ENCODE results near the gene EIF3F. TPM values are rescaled to one million over a fixed set of nuclear protein-coding genes. Genes with fewer than 3 reads are reported as not detected.

EIF3F gene
- total RNA-seq, 3 donors from 2014 or later: 336 to 429 (median 342) TPM

- Mint-ChIP-seq H3K4me3 (no peak overlapping the region), H3K27me3 (ENCODE audit: low read depth) (peaks cover 2% of the 10 kb centered on the region), H3K36me3 (ENCODE audit: insufficient read depth) (no peaks in the 10 kb centered on the region), H3K4me1 (ENCODE audit: low read depth) (peaks cover 2% of the 10 kb centered on the region), H3K9me3 (no peaks in the 10 kb centered on the region)
- DNase-seq (peak; percentile 32), ATAC-seq (peak; percentile 68 to 73)
Measured at GRCh38 chr11:8006349-8006977, 19.3 kb downstream of the EIF3F start.

GRCh38 chr11:8008212-8008611 is 21.1 kb downstream of the EIF3F start:
- no peaks in the 10 kb centered on the region for H3K9me3 Mint-ChIP-seq
- H3K36me3 Mint-ChIP-seq (ENCODE audit: insufficient read depth): no peaks in the 10 kb centered on the region
- no peak overlapping the region for H3K4me3 Mint-ChIP-seq
- no peaks in the 10 kb centered on the region for H3K4me1 Mint-ChIP-seq (ENCODE audit: low read depth)
- ATAC-seq (no peak), DNase-seq (no peak)
- peaks cover 2% of the 10 kb centered on the region for H3K27me3 Mint-ChIP-seq (ENCODE audit: low read depth)

GRCh38 chr11:8009856-8010255 is 22.7 kb downstream of the EIF3F start:
- Mint-ChIP-seq H3K4me3 (no peak overlapping the region), H3K36me3 (ENCODE audit: insufficient read depth) (no peaks in the 10 kb centered on the region), H3K27me3 (ENCODE audit: low read depth) (peaks cover 4% of the 10 kb centered on the region), H3K9me3 (no peaks in the 10 kb centered on the region), H3K4me1 (ENCODE audit: low read depth) (no peaks in the 10 kb centered on the region)
- DNase-seq: no peak
- no peak for ATAC-seq

DNA sequence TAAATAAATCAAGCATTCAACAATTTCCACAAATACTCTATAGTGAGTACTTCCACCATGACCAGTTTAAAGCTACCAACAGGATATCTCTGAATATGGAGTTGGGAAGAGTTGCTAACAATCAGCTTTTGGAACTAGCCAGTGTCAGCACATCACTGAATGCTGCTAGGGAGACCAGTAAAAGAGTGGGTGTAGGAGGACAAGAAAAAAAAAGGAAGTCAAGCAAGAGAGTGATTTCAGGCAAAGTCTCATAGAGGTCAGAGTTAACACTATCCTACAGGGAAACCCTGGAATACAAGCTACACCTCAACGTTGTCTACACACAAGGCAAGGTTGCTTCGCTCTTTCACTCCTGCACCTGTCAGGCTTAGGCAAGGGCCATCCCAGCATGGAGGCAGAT is 24.2 kb downstream of the EIF3F start:
- Mint-ChIP-seq H3K4me3 (no peak overlapping the region), H3K9me3 (no peaks in the 10 kb centered on the region), H3K36me3 (ENCODE audit: insufficient read depth) (no peaks in the 10 kb centered on the region), H3K27me3 (ENCODE audit: low read depth) (peaks cover 4% of the 10 kb centered on the region), H3K4me1 (ENCODE audit: low read depth) (no peaks in the 10 kb centered on the region)
- no peak for ATAC-seq
- no peak for DNase-seq

DNA sequence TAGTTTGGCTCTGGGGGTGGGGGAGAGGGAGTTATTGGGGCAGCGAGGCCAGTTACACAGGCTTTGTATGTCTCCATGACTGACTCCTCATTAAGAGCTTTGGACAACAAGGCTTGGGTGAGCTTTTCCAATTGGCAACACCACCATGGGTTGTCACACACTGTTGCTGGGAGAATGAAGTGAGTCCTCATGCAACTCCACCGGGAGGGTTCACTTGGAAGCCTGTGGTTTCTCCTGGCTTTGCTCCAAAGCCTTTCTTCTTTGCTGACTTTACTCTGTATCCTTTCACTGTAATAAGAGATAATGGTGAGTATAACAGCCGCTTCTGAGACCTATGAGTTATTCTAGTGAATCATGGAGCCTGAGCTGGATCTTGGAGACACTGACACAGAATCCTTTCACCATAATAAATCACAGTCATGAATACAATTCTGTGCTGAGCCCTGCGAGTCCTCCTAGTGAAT is 24.9 kb downstream of the EIF3F start:
- H3K4me3 Mint-ChIP-seq: no peak overlapping the region
- ATAC-seq (no peak), DNase-seq (no peak)
- H3K27me3 Mint-ChIP-seq (ENCODE audit: low read depth): peaks cover 6% of the 10 kb centered on the region
- no peaks in the 10 kb centered on the region for H3K36me3 Mint-ChIP-seq (ENCODE audit: insufficient read depth)
- H3K9me3 Mint-ChIP-seq: no peaks in the 10 kb centered on the region
- H3K4me1 Mint-ChIP-seq (ENCODE audit: low read depth): no peaks in the 10 kb centered on the region

DNA sequence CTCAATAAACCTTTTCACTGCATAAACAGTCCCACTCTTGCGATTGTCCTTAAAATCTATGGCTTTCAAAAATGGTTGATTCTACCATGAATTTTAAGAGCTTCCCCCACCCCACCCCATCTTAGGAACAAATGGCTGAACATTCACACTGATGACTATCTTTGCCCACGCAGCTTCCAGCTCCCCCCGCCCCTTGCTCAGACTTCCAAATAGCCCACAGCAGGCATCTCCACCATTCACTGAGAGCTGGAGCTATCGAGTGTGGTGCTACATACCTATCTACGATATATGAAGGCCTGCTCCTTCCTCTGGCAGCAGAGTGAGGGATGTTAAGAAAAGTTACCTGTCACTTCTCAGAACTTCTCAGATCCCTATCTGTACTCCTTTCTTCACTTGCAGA is 26.7 kb downstream of the EIF3F start:
- ATAC-seq (no peak), DNase-seq (no peak)
- H3K36me3 Mint-ChIP-seq (ENCODE audit: insufficient read depth): no peaks in the 10 kb centered on the region
- H3K4me1 Mint-ChIP-seq (ENCODE audit: low read depth): peaks cover 4% of the 10 kb centered on the region
- no peak overlapping the region for H3K4me3 Mint-ChIP-seq
- peaks cover 20% of the 10 kb centered on the region for H3K27me3 Mint-ChIP-seq (ENCODE audit: low read depth)
- no peaks in the 10 kb centered on the region for H3K9me3 Mint-ChIP-seq

DNA sequence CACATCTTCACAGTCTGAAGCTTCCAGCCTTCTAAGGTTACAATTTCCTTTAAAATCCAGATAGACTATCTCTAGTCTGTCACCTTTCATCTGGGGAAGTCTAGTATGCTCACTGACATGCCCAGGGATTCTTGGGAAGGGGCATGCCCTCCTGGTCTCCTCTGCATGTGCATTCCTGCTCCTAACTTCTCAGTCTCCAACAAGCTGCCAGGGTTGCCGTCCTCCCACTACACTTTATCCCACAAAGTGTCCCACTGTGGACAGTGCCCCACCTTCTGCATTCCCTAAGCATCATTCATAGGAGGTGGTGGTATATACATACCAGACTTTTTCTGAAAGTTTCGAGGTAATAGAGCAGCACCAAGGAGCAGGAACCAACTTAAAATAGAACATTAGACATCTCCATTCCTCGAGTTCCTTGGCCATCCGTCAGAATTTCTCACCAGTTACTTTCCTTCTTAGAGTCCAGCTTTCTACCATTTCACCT is 28.7 kb downstream of the EIF3F start:
- Mint-ChIP-seq H3K4me1 (ENCODE audit: low read depth) (peaks cover 12% of the 10 kb centered on the region), H3K27me3 (ENCODE audit: low read depth) (peaks cover 26% of the 10 kb centered on the region)

DNA sequence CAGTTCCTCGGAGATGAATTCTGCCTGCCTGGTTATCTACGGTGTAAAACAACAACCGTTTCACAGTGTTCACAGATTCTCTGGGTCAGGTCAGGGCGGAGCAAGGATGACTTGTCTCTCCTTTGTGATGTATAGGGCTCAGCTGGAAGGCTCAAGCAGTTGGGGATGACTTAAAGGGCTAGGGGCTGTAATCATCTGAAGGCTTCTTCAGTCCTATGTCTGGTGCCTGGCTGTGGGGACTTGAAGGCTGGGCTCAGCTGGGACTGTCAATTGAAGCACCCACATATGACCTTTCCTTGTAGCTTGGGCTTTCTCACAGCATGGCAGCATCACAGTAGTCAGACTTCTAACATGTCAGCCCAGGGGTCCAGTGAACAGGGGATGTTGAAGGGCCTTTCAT is 29.3 kb downstream of the EIF3F start:
- DNase-seq (no peak), ATAC-seq (no peak)
- H3K9me3 Mint-ChIP-seq: no peaks in the 10 kb centered on the region
- no peak overlapping the region for H3K4me3 Mint-ChIP-seq
- no peaks in the 10 kb centered on the region for H3K36me3 Mint-ChIP-seq (ENCODE audit: insufficient read depth)
- H3K27me3 Mint-ChIP-seq (ENCODE audit: low read depth): peaks cover 26% of the 10 kb centered on the region
- H3K4me1 Mint-ChIP-seq (ENCODE audit: low read depth): peaks cover 12% of the 10 kb centered on the region

More for the DNA sequence above, 28.7 kb downstream of the EIF3F start:
- H3K36me3 Mint-ChIP-seq (ENCODE audit: insufficient read depth): no peaks in the 10 kb centered on the region
- H3K4me3 Mint-ChIP-seq: no peak overlapping the region
- no peaks in the 10 kb centered on the region for H3K9me3 Mint-ChIP-seq
- ATAC-seq: no peak
- no peak for DNase-seq

DNA sequence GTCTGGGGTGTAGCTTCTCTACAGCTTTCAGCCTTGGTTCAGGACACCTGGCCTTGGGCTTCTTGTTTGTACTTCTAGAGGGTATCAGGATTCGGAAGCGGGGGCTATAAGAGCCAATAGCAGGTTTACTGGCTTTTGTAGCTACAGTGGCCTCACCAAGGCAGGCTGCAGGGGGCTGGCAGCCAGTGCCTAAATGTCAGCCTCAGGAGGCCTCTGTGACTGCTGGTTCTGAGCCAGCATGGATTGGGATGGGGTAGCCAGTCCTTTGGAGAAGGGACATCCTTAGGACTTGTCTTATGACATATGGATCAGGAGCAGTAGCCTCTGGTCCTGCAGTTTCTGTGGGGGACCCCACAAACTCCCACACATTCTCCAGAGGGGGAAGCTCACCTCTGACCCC is 29.9 kb downstream of the EIF3F start:
- peaks cover 29% of the 10 kb centered on the region for H3K27me3 Mint-ChIP-seq (ENCODE audit: low read depth)
- no peaks in the 10 kb centered on the region for H3K36me3 Mint-ChIP-seq (ENCODE audit: insufficient read depth)
- H3K4me3 Mint-ChIP-seq: no peak overlapping the region
- H3K9me3 Mint-ChIP-seq: no peaks in the 10 kb centered on the region
- ATAC-seq (no peak), DNase-seq (no peak)
- H3K4me1 Mint-ChIP-seq (ENCODE audit: low read depth): peaks cover 12% of the 10 kb centered on the region

DNA sequence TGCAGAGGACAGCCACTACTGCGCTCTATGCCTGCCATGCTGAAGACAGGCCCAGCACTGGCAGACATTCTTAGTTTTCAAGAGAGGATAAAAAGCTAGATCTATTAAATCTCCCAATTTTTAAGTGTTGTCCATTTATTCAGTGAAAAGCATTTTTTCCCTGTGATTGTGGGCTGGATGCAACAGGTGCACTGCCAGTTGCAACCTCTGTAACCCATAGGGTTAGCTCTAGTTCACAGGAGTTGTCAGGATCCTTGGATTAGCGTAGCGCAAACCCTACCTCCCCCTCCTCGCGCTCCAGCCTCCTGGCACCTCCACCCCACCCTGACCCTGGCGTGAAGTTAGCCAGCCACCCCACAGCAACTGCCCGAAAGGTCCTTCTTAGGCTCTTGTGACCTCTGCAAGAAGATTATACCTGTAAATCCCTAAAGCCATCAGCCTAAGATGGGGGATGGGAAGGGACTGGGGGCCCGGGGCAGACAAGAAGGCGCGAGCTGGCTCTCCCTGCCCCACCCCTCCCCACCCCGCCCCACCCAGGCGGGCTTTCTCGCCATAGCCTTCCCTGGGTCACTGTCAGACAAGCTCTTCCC is 30.9 kb downstream of the EIF3F start:
- Mint-ChIP-seq H3K9me3 (no peaks in the 10 kb centered on the region), H3K4me1 (ENCODE audit: low read depth) (peaks cover 12% of the 10 kb centered on the region), H3K36me3 (ENCODE audit: insufficient read depth) (no peaks in the 10 kb centered on the region), H3K4me3 (peak overlapping the region; percentile 76), H3K27me3 (ENCODE audit: low read depth) (peaks cover 34% of the 10 kb centered on the region)
- ATAC-seq (no peak), DNase-seq (no peak)

- Mint-ChIP-seq H3K4me1 (ENCODE audit: low read depth) (peaks cover 12% of the 10 kb centered on the region), H3K27me3 (ENCODE audit: low read depth) (peaks cover 32% of the 10 kb centered on the region), H3K9me3 (no peaks in the 10 kb centered on the region), H3K36me3 (ENCODE audit: insufficient read depth) (no peaks in the 10 kb centered on the region), H3K4me3 (peak overlapping the region; percentile 76)
- peak; percentile 59 for DNase-seq
- ATAC-seq: peak; percentile 76
Measured at GRCh38 chr11:8018484-8019313, 31.6 kb downstream of the EIF3F start.

DNA sequence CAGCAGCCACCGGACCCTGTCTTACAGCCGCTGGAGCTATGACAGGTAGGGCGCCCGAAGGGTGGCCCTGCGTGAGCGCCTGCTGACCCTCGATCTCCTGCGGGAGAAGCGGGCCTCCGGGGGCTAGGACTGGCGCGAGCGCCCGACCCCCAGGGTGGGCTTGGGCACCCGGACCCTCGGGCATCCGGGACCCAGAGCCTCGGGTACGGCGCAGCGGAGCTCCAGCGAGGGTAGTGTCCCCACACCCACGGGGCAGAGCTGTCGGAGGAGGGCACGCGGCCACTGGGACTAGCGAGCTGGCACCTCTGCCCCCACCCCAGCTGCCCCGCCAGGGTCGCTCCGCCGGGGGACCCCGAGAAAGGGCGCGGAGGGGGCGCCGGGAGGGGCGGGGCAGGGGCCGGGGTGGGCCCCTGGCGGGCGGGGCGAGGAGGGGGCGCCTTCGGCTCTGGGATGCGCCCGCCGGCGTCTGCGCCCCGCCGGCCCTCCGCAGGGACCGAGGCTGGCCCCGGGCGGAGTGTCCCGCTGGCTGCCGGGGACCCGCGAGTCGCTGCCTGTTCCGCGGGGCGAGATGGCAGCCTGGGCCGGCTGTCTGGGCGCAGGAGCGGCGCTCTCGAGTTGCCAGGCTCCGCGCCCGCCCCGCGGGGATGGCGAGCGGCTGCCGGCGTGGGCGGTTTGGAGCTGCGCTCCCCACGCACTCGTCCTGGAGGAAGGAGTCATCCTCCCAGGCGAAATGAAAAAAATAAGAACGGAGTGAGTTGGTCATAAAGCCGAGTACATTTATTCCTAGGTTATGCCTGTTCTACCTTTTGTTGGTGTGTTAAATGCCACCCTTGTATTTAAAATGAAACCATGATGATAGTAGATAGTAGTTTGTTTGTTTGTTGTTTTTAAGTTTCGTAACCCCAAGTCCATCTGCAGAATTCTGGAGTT is 32.4 kb downstream of the EIF3F start:
- Mint-ChIP-seq H3K9me3 (no peaks in the 10 kb centered on the region), H3K4me3 (peak overlapping the region; percentile 75), H3K36me3 (ENCODE audit: insufficient read depth) (no peaks in the 10 kb centered on the region), H3K4me1 (ENCODE audit: low read depth) (peaks cover 12% of the 10 kb centered on the region), H3K27me3 (ENCODE audit: low read depth) (peaks cover 32% of the 10 kb centered on the region)
- ATAC-seq (peak; percentile 59 to 67), DNase-seq (peak; percentile 44)

DNA sequence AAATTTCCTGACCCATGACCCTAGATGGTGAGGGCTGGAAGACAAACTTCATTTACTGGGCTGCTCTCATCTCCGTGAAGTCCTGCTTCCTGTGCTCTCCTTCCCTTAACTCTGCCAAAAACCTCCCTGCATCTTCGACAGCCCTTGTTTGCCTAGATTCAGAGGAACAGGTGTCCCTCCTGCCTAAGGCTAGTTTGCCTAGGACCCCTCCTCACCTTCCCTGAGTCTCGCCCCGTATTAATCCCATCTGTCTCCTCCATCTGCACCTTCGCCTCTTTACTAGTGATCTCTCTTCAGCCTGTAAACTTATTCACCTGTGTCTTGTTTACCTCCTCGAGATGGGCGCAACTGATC is 33.1 kb downstream of the EIF3F start:
- Mint-ChIP-seq H3K4me3 (peak overlapping the region; percentile 75), H3K9me3 (no peaks in the 10 kb centered on the region), H3K27me3 (ENCODE audit: low read depth) (peaks cover 32% of the 10 kb centered on the region), H3K36me3 (ENCODE audit: insufficient read depth) (no peaks in the 10 kb centered on the region), H3K4me1 (ENCODE audit: low read depth) (peaks cover 12% of the 10 kb centered on the region)
- ATAC-seq (no peak), DNase-seq (no peak)

DNA sequence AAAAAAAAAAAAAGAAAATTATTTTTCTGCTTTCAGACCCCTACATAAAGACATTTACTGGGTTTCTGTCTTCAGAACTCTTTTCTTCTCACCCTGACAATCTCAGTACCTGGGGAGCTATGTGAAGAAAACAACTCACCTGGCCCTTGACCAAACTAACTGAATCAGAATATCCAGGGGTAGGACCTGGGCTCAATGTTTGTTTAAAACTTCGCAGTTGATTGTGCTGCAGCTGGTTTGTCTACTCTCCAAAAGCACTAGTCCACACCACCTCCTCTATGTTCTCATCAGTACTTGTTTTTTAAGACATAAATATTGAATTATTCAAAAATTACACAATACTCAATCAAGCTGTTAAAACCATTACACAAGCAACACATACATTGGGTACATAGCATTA is 34.8 kb downstream of the EIF3F start:
- peaks cover 30% of the 10 kb centered on the region for H3K27me3 Mint-ChIP-seq (ENCODE audit: low read depth)
- H3K4me3 Mint-ChIP-seq: no peak overlapping the region
- no peaks in the 10 kb centered on the region for H3K9me3 Mint-ChIP-seq

More for the DNA sequence above, 34.8 kb downstream of the EIF3F start:
- ATAC-seq: no peak
- H3K4me1 Mint-ChIP-seq (ENCODE audit: low read depth): peaks cover 12% of the 10 kb centered on the region
- H3K36me3 Mint-ChIP-seq (ENCODE audit: insufficient read depth): no peaks in the 10 kb centered on the region
- no peak for DNase-seq

Measured in activated T-cell treated with anti-CD3 and anti-CD28 coated beads, Interleukin-2, amount 50 U/mL, for 4 hours (primary cell).